K562 (cell line): Measurements from ENCODE around the gene CUL2. TPM values are rescaled to one million over a fixed set of nuclear protein-coding genes. Genes with fewer than 3 reads are reported as not detected.
A peak's percentile ranks its signal among the peaks of the same experiment; 100 is the strongest.

ENCODE experiments used
- ATAC-seq: fragments of 200-7000 bp; cut with Tn5 transposase; 3 replicates; pipeline ENCODE4 v1.9.1; 2020; ENCODE audit warnings: moderate library complexity
- BruUV-seq: library from RNA; stranded (reverse); fragments of 400-500 nt; replicated peaks from 2 replicates; lab custom pipeline; 2021; lab: Mats Ljungman, UMichigan
- CTCF ChIA-PET: fragments of 300-600 bp; formaldehyde crosslinking; extraction: SDS; loops from one replicate; lab custom pipeline; 2021; ENCODE audit warnings: low intra/inter-chr PET ratio; lab: Yijun Ruan, JAX
- POLR2A ChIA-PET: fragments of 300-600, 350-650 bp; sonication (Branson Sonifier 250); formaldehyde crosslinking; extraction: SDS; loops from one replicate; lab custom pipeline; 2021; ENCODE audit warnings: antibody characterized with exemption, inconsistent platforms; lab: Yijun Ruan, JAX
- DNase-seq, 4 experiments: peaks; one replicate each; pipeline versions ENCODE4 v3.0.0 to v3.0.0-alpha.2; 2011 to 2018; ENCODE audit warnings: low spot score in 3 of 4, mixed read lengths in 3 of 4; ENCODE audit errors: extremely low read depth in 1 of 4
- FAIRE-seq: peaks from 2 replicates; lab custom pipeline; 2011; peaks lifted over from hg19 to GRCh38; lab: Jason Lieb, UNC
- H2AFZ ChIP-seq: 2 replicates; pipeline ENCODE4 v1.6.0; 2011; ENCODE audit warnings: low read depth, low read length, control low read depth, inconsistent platforms
- H3K27ac ChIP-seq: fragments of 200-600 bp; 3 replicates; pipeline ENCODE4 v1.8.0; 2011; ENCODE audit warnings: low read depth, mild to moderate bottlenecking, control low read depth, inconsistent platforms, low read length, moderate library complexity, mixed read lengths; ENCODE audit errors: extremely low read depth
- H3K27me3 ChIP-seq, 2 experiments: fragments of 300-600 bp in 1 of 2; 2 replicates in 1 of 2; 3 replicates in 1 of 2; pipeline versions ENCODE4 v1.6.0 to v1.8.0; 2011; ENCODE audit warnings: inconsistent platforms in 2 of 2, low read length in 2 of 2, mild to moderate bottlenecking in 1 of 2, mixed read lengths in 1 of 2, moderate library complexity in 1 of 2; ENCODE audit not compliant: control insufficient read depth in 2 of 2, insufficient read depth in 2 of 2
- H3K36me3 ChIP-seq: fragments of 300-600 bp; 3 replicates; pipeline ENCODE4 v1.8.0; 2011; ENCODE audit warnings: mild to moderate bottlenecking, low read length, inconsistent platforms; ENCODE audit not compliant: control insufficient read depth, insufficient read depth
- H3K4me1 ChIP-seq, 2 experiments: fragments of 200-600 bp in 1 of 2; replicated peaks in 1 of 2; 2 replicates in 1 of 2; 3 replicates in 1 of 2; pipeline versions ENCODE4 v1.5.1 to v1.8.0; 2011; ENCODE audit warnings: inconsistent platforms in 2 of 2, low read length in 2 of 2, mild to moderate bottlenecking in 1 of 2, mixed read lengths in 1 of 2, moderate library complexity in 1 of 2; ENCODE audit not compliant: control insufficient read depth in 2 of 2, insufficient read depth in 2 of 2
- H3K4me2 ChIP-seq: 2 replicates; pipeline ENCODE4 v1.6.1; 2011; ENCODE audit warnings: low read length, control low read depth, inconsistent platforms, mixed read lengths; ENCODE audit not compliant: insufficient read depth
- H3K4me3 ChIP-seq: fragments of 200-600 bp; sonication (generic), shearing (Covaris generic); 2 replicates; pipeline ENCODE4 v1.5.1; 2016; ENCODE audit warnings: control low read depth, inconsistent platforms
- H3K79me2 ChIP-seq: fragments of 200-600 bp; 3 replicates; pipeline ENCODE4 v1.8.0; 2011; ENCODE audit warnings: low read length, inconsistent platforms; ENCODE audit not compliant: control insufficient read depth, insufficient read depth
- H3K9ac ChIP-seq, 2 experiments: 2 replicates each; pipeline versions ENCODE4 v1.6.0 to v1.6.1; 2011; ENCODE audit warnings: low read depth in 2 of 2, low read length in 2 of 2, control low read depth in 1 of 2, inconsistent platforms in 1 of 2, mild to moderate bottlenecking in 1 of 2, mixed read lengths in 1 of 2; ENCODE audit not compliant: insufficient read depth in 1 of 2
- H3K9me1 ChIP-seq: one replicate; pipeline ENCODE4 v1.6.0; 2011; ENCODE audit warnings: inconsistent platforms, mild to moderate bottlenecking, low read length, moderate library complexity; ENCODE audit not compliant: control insufficient read depth, insufficient read depth
- H3K9me3 ChIP-seq: replicated peaks from 2 replicates; pipeline ENCODE4 v1.5.1; 2011; ENCODE audit warnings: low read depth, low read length, inconsistent platforms; ENCODE audit not compliant: control insufficient read depth, insufficient read depth
- H4K20me1 ChIP-seq: replicated peaks from 2 replicates; pipeline ENCODE4 v1.6.1; 2011; ENCODE audit warnings: low read length, inconsistent platforms, mixed read lengths; ENCODE audit not compliant: control insufficient read depth, insufficient read depth
- ZFP1 ChIP-seq: fragments of 450-650 bp; formaldehyde crosslinking; IDR thresholded peaks from 2 replicates; pipeline ENCODE4 v1.4.0; 2020; ENCODE audit warnings: mild to moderate bottlenecking, mixed read lengths
- ZNF12 ChIP-seq: sonication (generic); formaldehyde crosslinking; IDR thresholded peaks from 2 replicates; pipeline ENCODE4 v1.4.0; 2020; ENCODE audit warnings: mild to moderate bottlenecking, missing genetic modification reagents
- ZNF121 ChIP-seq: sonication (generic); formaldehyde crosslinking; conservative IDR thresholded peaks from 2 replicates; pipeline ENCODE4 v1.8.0; 2022; ENCODE audit warnings: missing genetic modification reagents
- WGBS: fragments of 100-300 bp; shearing (Covaris generic); methylation state at CpG from one replicate; pipeline ENCODE4 v1.1.6; 2016; ENCODE audit warnings: low coverage, mixed read lengths; ENCODE audit not compliant: insufficient coverage; ENCODE audit errors: missing lambda C conversion rate; 5-methylcytosine and 5-hydroxymethylcytosine counted together
- in situ Hi-C: fragments of 300-500 bp; cut with MboI; formaldehyde crosslinking; loops from 4 replicates; pipeline ENCODE4 v1.15.0; 2018; ENCODE audit warnings: inconsistent platforms, mixed read lengths
- intact Hi-C: fragments of 100-400 bp; cut with micrococcal nuclease; formaldehyde crosslinking; loops from 2 replicates; pipeline ENCODE4 v1.14.2; 2022
- polyA plus RNA-seq, 8 experiments: library from polyadenylated mRNA; depleted of rRNA in 4 of 8; stranded (reverse) in 5 of 8; unstranded in 3 of 8; fragments of >200 nt; fragmentation: Nextera tagmentation in 2 of 8; fragmentation: Illumina TruSeq in 1 of 8; extraction: Ambion mirVana in 2 of 8; extraction: Trizol in 1 of 8; gene quantifications; 2 replicates each; pipeline versions ENCODE4 v1.2.1 to v1.2.3, GENCODE V29; 2011 to 2014; ENCODE audit warnings: inconsistent platforms in 1 of 8, missing spikeins in 1 of 8
- total RNA-seq, 7 experiments: library from RNA; depleted of rRNA in 6 of 7; stranded (reverse); fragments of >200 nt in 6 of 7; fragmentation: Illumina TruSeq in 2 of 7; extraction: Trizol in 2 of 7; gene quantifications; 2 replicates each; pipeline versions ENCODE4 v1.2.1 to v1.2.3, GENCODE V29; 2011 to 2021; ENCODE audit warnings: low replicate concordance in 1 of 7
- TF ChIP-seq, protein P1 (sequence below), 2 experiments: IDR thresholded peaks; 2 replicates each; pipeline ENCODE4 v1.6.1; 2011; ENCODE audit warnings: borderline replicate concordance in 1 of 2, control low read depth in 1 of 2, low read depth in 1 of 2, low read length in 1 of 2, mild to moderate bottlenecking in 1 of 2, mixed read lengths in 1 of 2, moderate library complexity in 1 of 2; ENCODE audit not compliant: insufficient read depth in 1 of 2, insufficient read length in 1 of 2, poor library complexity in 1 of 2, severe bottlenecking in 1 of 2; ENCODE audit errors: extremely low read depth in 1 of 2
- TF ChIP-seq, protein P2 (sequence below): IDR thresholded peaks from 2 replicates; pipeline ENCODE4 v1.6.1; 2014; ENCODE audit warnings: antibody characterized with exemption
- TF ChIP-seq, protein P3 (sequence below): fragments of 450-650 bp; IDR thresholded peaks from 2 replicates; pipeline ENCODE4 v1.6.1; 2016

CUL2 gene
- total and polyA plus RNA-seq, 9 of the 15 experiments (the other 6 are each of a cell fraction or from before 2014, with no cell fraction given), result 17.3 to 46.3 (median 41.2) TPM

DNA sequence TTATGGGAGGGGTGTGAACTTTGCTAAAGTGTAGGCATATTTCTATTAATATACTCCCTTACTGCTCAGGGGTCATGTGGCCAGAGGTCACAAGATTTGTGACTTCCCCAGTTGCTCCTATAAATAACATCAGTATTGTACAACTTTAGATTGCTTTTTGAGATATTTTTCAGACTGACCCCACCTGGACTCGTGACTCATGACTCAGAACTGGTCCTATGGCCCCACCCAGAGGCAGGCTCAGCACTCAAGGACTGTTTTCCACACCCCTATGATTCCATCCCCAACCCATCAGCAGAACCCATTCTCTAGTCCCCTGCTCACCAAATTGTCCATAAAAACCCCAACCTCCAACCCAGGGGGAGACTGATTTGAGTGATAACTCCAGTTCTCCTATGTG, 2.7 kb upstream of the CUL2 start (continued):
- no peak for TF ChIP-seq ZNF12 (CRISPR knock-in tag)
- TF ChIP-seq, protein P1, sequence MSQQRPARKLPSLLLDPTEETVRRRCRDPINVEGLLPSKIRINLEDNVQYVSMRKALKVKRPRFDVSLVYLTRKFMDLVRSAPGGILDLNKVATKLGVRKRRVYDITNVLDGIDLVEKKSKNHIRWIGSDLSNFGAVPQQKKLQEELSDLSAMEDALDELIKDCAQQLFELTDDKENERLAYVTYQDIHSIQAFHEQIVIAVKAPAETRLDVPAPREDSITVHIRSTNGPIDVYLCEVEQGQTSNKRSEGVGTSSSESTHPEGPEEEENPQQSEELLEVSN (IDR thresholded peaks at IDR 0.05; ENCODE audit: borderline replicate concordance in 1 of 2, extremely low read depth in 1 of 2, insufficient read depth in 1 of 2, insufficient read length in 1 of 2, low read depth in 1 of 2, low read length in 1 of 2, poor library complexity in 1 of 2, severe bottlenecking in 1 of 2), result no peak
- TF ChIP-seq, protein P2, sequence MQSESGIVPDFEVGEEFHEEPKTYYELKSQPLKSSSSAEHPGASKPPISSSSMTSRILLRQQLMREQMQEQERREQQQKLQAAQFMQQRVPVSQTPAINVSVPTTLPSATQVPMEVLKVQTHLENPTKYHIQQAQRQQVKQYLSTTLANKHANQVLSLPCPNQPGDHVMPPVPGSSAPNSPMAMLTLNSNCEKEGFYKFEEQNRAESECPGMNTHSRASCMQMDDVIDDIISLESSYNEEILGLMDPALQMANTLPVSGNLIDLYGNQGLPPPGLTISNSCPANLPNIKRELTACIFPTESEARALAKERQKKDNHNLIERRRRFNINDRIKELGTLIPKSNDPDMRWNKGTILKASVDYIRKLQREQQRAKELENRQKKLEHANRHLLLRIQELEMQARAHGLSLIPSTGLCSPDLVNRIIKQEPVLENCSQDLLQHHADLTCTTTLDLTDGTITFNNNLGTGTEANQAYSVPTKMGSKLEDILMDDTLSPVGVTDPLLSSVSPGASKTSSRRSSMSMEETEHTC, result peak; percentile 44; the same call in 1 of the 2 replicates

DNA sequence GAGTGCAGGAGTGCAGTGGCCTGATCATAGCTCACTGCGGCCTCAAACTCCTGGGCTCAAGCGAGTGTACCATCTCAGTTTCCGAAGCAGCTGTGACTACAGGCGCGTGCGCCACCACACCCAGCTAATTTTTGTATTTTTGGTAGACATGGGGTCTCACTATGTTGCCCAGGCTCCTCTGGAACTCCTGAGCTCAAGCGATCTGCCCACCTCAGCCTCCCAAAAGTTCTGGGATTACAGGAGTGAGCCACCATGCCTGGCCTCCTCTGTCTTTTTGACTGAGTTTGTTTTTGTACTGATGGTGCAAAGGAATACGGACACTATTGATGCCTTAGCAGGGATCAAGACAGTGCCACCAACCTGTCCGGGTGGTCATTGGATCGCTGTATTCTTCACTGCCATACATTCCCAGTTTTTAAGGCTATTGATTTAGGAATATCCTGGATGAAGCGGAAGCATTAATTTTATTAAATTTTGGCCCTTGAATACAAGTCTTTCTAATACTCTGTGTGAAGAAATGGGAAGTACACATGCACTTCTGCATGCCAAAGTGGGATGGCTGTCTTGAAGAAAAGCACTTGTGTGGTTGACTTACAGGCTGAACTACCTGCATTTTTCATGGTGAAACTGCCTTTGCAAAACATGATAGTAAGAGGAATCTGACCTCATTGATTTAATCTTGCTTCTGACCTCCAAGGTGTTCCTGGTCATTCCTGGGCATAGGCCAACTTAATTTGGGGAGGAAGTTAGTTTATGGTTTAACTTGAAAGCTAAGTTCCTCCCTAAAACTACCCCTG, 2.1 kb upstream of the CUL2 start:
- Histone ChIP-seq H3K9me1 (no peaks in the 10 kb centered on the region), H3K4me3 (no peak overlapping the region), H2AFZ (no peak overlapping the region), H4K20me1 (0 out of 2 replicates have a peak, but pooled peaks cover 4% of the 10 kb centered on the region), H3K4me2 (no peak overlapping the region), H3K9me3 (peaks cover 6% of the 10 kb centered on the region; the same call in 1 of the 2 replicates), H3K36me3 (peaks cover 12% of the 10 kb centered on the region; the same call in 1 of the 3 replicates), H3K27me3 (no peaks in the 10 kb centered on the region), H3K4me1 (peaks cover 0 to 15% of the 10 kb centered on the region in 2 experiments; a peak in 3 of 5 replicates), H3K27ac (no peak overlapping the region), H3K9ac (no peak overlapping the region), H3K79me2 (peaks cover 30% of the 10 kb centered on the region)
- DNase-seq (no peak), ATAC-seq (no peak), FAIRE-seq (no peak)
- no TSS peak for BruUV-seq
- TF ChIP-seq ZNF121 (CRISPR knock-in tag) (peak; percentile 58), ZFP1 (CRISPR knock-in tag) (no peak)
- TF ChIP-seq, protein P3, sequence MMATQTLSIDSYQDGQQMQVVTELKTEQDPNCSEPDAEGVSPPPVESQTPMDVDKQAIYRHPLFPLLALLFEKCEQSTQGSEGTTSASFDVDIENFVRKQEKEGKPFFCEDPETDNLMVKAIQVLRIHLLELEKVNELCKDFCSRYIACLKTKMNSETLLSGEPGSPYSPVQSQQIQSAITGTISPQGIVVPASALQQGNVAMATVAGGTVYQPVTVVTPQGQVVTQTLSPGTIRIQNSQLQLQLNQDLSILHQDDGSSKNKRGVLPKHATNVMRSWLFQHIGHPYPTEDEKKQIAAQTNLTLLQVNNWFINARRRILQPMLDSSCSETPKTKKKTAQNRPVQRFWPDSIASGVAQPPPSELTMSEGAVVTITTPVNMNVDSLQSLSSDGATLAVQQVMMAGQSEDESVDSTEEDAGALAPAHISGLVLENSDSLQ, result no peak
- in situ Hi-C loops, result no loop called here
- POLR2A ChIA-PET, result interaction anchor here (0.8 to 1.0 kb wide), 3 partner anchors 9 to 694 kb away, joined by 3 to 4 read pairs (median 4); no protein-coding TSS in a partner anchor
- intact Hi-C loops, result loop anchor here (10.0 kb wide), 1 partner anchor 97 kb away; no protein-coding TSS in a partner anchor
- CTCF ChIA-PET, result interaction anchor here (1.0 kb wide), 1 partner anchor 9 kb away, joined by 4 read pairs; no protein-coding TSS in a partner anchor
- WGBS, result 97% methylated on average over 10 of the region's 11 CpGs
